ENCODE data around the gene SLIT3.

SLIT3 gene

DNA sequence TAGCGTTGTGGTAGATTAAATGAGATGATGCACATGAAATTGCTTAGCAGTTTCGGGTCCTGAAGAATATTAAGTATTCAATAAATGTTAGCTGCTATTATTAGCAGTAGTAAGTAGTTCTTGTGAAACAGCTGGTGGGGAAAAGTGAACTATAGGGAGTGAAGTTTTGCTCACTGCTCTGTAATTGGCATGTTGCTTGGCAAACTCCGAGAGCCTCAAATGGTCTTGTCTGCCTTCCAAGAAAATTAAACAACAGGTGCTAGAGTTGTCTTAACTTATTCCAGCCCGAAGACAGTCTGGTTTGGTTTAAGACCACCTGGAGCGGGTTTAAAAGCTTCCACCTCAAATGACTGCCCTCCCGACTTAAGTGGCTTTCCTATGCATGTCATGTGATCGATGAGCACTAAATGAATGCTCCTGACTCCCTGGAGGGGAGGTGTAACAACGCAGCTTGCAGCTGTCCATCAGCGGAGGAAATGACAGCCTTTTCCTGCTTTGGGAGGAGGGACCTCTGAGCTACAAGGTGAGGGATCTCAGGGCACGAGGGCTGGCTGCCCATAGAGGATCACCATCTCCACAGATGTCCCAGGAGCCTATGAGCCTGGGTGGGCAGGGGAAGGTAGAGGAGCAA, 518.9 kb downstream of the SLIT3 start:
- DNase-seq, result no peak

DNA sequence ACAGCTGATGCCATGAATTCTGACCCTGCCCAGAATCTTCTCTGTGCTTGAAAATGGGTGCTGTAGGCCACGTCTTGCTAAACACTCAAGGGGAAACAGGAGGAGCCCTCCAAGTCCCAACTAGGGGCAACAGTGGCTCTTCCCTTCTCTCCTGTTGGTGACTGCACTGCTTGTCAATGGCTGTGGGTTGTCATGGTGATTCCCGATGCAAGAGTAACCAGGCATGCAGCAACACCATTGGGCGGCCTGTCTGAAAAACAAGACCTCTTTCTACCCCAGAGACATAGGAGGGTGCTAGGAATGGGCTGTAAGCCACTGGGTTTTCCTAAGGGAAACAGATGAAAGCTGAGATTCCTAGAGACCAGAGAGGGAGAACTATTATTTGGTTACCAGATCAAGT, 520.1 kb downstream of the SLIT3 start:
- DNase-seq, result no peak

DNA sequence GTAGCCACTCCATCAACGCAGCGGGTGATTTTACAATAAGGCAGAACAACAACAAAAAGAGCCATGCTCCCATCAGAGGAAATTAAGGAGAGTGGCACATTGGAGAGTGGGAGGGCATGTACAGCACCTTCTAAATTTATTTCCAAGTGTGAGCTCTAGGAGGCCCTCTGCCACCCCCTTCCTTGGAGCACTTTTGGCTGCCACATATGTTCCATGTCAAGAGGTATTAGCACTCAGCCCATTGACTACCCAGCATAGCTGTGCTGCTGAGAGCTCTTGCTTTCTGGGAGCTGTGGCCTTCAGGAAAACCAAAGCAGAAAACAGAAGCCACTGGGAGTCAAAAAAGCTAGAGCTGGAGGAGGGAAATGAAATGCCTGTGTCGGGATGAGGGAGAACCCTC, 521.6 kb downstream of the SLIT3 start:
- DNase-seq, result no peak

DNA sequence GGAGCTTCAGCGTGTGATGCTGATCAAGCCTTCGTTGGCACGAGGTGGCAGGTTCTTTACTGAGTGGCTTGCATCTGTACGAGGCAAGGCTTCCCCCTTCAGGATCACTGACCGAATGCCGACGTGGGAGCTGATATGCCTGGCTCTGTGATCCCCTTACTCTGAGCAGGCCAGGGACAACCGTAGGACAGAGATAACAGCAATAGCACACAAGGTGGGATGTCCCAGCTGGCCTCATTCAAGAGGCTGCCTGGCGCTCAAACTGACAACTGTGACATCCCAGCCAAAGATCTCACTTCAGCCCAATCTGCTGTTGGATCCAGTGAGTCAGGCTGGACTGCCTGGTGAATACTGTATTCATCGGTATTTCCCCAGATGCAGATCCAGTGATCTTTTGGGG, 522.4 kb downstream of the SLIT3 start:
- no peak for DNase-seq

DNA sequence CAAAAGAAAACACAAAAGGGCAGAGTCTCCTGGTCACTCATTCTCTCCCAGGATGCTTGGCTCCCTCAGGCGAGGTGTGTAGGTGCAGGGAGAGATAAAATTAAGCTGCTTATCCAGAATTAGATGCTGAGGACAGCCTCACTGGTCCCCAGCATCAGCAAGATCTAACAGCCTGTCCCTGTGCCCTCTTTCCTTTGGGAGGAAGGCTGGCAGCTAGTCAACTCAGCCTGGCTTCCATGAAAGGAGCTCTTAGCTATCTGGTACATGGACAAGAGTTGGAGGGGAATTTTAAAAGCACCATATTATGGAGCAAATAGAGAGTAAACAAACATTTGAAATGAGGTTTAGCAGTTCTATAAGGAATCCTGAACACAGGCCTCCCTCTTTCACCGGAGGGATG, 523.3 kb downstream of the SLIT3 start:
- no peak for DNase-seq

DNA sequence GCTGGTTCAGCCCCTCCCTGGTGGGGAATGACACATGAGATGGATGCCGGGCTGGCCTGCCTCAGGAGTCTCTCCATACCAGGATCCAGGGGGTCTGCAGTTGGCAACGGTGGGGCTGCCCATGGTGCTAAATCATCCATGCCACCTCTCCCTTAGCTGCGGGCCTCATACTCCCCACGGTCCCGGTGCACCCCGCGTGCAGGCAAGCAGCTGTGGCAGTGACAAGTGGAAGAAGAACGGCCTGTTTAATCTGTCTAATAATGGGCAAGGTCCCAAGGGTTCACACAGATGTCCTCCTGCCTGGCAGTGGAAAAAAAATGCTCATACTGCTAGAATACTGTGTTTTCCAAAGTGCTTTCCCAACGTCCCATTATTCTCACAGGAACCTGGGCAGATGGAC, 524.9 kb downstream of the SLIT3 start:
- no peak for DNase-seq

DNA sequence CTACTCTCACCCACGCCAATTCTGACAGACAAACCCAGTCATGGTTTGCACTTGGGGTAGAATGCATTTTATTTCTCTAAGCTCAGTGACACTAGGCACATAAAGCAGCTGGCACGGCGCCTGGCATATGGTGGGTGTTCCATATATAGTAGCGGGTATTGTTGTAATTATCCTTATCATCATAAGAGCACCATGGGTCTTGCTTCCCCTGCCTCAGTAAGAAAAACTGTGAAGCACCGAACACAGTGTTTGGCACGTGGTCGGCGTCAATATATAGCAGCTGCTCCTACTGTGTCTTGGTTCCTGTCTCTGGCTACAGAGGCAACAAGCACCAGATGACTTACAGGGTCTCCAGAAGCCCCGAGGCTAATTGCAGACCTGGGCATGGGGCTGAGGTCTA, 527.7 kb downstream of the SLIT3 start:
- DNase-seq, result no peak

DNA sequence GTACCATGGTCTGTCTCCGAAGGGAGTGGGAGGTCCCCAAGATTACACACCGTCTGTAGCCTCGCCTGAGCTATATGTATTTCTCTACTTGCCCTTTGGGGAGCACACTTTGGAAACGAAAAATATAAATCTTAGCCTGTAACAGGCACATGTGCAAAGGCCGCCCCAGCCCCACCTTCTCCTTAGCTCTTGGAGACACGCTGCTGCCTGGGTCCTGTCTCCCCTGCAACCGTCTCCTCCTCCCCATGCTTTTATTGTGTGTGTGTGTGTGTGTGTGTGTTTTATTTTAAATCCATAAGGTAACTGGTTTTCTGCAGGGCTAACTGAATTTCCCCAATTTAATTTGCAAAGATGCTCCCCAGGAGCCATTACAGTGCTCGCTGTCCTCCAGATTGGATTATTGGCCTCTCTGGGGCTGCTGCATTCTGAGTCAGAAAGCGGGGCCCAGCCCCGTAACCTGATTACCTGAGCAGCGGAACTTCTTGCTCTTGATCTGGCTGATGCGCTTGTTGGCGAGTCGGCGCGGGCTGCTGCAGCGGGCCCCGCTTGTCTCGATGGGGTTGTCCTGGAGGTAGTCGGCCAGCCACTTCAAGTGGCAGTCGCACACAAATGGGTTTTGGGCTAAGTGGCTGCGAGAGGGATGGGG, 528.5 kb downstream of the SLIT3 start:
- no peak for DNase-seq

DNA sequence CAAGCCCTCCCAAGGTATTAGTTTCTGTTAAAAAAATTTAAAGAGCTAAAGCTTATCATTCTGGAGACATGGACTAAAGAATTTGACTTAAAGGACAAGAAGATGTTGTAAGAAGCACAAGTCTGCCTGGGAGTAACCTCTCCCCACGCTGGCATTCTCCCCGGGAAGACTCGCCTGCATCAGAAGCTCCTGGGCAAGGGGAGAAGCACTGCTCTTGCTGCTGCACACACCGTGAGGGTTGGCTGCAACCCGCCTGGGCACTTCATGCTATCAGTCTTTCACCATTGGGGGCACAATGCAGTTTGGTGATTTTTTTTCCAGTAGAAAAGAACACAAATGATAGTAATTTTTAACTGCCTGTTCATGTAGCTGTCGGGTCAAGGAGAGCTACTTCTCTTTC, 529.3 kb downstream of the SLIT3 start:
- DNase-seq, result no peak

DNA sequence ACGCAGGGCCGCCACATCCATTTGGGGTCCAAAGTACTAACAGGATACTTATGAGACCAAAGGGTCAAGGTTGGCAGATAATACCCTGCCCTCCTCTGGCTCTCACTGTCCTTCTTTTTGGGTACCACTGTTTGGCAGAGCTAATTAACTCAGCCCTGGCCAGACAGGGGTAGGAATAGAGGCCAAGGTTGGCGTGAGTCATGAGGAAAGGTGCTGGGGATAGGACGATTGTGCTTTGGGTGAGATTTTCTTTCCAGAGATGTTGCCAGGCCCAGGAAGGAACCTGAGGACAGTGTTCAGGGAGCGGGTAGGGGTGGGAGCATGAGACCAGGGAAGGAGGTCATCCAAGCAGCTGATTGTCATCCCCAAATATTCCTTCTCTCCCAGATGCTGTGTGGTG, 529.9 kb downstream of the SLIT3 start:
- no peak for DNase-seq

DNA sequence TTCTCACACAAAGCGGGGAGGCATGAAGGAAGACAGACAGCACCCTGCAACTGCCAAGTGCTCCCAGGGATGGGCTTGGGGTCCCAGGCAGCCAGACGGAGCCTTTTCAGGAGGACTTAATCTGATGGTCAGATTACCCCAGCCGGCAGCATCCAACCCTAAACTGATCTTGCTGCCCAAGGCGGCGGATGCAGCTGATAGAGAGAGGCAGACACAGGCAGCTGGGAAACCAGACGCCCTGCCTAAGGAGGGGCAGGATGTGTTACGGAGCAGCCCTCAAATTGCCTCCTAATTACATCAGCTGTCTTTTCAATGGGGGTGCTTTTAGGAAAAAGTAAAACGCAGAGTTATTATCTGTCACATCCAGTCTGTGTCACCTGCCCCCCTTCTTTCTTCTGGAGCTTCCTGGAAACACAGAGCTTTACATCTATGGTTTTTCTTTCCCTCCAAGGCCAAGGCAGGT, 530.9 kb downstream of the SLIT3 start:
- DNase-seq, result no peak

DNA sequence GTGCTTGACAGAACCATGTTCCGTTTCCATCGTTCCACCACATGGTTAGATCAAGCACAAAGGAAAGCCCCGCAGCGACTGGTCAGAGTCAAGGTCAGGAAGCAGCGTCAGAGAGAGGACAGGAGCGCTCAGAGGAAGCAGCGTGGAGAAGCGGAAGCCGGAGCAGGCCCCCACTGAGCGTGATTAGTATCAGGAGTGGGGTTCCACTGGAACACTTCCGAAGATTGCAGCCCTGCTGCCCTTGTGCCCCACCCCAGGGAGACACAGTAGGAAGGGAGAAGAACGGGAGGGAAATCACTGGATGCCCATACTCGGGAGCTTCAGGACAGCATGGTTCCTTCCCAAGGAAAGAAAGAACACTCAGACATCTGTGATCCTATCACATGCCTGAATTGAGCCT, 532.8 kb downstream of the SLIT3 start:
- DNase-seq, result no peak

DNA sequence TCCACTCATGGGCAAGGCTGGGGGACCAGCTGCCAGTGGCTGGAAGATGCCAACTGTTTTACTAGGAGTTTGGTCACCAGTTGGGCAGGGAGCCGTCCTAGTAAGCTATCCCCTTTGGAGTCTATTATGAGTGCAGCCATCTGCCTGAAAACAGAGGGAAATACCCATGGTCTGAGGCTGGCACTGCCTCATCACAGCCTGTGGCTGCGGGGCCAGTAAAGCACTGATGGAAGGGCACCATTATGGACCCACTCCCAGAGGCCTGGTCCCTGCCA, 534.6 kb downstream of the SLIT3 start:
- no peak for DNase-seq

DNA sequence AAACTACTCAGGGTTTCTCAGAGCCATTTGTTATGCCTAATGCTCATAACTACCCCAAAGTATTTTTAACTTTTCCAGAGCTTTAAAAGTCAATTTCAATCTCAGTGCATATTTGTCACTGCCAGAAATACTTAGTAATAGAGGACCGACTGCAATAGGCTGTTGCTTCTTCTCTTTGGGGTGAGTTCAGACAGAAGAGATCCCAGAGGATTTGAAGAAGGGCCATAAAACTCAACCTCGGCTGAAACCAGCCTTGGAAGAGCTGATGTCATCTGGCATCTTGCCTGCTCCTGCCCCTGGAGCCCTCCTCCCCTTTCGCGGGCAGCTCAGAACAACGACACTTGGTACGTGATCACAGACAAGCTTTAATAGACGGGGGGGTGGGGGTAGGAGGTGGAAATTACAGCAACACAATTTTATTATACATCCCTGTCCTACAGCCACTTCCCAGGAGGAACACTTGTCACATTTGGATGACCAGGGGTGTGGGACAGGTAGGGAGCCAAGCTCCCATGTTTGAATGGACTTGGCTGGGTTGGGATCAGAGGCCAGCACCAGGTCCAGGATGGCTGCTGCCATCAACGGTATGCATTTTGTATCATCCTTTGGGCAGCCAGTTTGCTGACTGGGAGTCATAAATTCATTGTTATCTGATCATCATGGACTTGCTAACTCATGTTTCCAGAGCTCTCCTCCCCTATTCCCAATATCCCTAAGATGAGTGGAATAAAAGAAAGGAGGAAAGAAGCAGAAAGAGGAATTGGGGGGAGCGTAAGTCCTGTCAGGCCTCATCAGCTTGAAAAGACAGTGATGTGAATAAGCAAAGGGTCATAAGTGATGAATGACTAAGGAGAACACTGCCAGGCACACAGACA, 535.2 kb downstream of the SLIT3 start:
- no peak for DNase-seq

DNA sequence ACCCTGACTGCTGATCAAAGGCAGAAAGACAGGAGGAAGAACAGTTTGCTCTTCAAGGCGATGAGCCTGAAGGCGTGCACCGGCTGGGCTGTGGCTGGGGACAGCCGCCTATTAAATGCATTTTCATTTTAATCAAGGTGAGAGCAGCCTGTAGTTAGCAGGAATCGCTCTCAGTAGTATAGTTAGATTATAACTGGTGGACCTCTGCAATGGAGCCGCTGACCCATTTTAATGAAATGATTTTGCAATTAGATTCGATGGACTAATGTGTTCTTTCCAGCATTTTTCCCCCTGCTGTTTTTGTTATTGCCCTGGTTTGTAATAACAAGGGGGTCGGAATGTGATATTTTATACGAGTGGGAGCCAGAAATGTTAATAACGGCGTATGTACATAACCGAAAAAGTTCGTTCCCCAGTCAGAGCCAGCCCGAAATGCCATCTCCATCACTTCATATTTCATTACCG, 535.8 kb downstream of the SLIT3 start:
- DNase-seq, result no peak

DNA sequence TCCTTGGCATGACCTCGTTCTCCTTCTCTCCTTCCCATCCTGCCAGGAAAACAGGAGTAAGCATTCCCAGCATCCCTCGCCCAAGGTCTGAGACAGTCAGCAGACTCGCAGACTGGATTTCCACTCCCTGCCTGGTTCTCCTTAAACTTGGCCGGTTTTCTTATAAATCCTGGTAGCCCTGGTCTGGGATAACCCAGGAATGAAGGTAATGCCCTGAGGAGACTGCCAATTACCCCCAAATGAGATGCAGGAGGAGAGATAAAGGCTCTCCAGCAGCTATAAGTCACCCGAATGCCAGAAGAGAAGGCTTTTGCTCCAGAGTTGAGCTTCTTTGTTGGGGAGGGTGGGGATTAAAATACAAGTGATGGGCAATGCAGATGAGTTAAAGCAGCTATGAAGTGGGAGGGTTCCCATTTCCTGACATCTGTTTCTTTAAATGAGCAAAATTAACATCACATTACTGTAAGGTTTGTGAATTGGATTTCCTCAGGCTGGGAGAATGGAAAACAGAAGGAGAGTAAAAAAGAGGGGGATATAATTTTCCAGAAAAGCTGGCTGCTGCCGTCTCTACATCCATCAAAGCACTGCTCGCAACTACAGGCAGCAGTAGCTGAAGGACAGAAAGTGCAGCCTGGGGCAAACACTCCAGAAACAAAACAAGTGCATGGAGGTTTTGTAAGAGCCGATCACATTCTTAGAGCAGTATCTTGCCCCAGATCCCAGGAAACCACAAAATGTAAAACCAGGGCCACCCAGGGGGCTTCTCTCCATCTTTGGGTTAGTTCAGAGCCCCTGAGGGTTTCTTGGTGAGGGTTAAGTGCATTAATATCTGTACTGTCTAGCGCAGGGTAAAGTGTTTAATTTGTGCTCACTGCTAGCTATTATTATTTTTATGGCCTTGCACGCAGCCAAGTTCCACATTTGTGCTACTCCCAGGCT, 544.2 kb downstream of the SLIT3 start:
- no peak for DNase-seq

DNA sequence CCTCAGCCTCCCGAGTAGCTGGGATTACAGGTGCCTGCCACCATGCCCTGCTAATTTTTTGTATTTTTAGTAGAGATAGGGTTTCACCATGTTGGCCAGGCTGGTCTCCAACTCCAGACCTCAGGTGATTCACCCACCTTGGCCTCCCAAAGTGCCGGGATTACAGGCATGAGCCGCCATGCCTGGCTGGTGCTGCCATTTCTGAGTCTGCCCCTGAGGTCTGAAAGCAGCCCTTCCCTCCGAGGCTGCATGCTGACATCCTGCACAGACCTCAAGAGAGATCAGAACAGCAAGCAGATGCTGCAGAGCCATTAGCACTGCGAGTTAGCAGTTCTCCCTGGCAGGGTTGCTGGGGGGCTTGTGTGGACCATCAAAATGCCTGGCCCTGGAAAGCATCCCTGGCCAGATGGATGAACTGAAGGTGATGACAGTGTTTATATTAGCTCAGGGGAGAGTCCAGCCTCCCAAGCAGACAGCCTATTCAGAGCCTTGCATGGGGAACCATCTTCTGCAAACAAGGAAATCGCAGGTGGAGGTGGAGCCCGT, 545.3 kb downstream of the SLIT3 start:
- DNase-seq, result no peak

DNA sequence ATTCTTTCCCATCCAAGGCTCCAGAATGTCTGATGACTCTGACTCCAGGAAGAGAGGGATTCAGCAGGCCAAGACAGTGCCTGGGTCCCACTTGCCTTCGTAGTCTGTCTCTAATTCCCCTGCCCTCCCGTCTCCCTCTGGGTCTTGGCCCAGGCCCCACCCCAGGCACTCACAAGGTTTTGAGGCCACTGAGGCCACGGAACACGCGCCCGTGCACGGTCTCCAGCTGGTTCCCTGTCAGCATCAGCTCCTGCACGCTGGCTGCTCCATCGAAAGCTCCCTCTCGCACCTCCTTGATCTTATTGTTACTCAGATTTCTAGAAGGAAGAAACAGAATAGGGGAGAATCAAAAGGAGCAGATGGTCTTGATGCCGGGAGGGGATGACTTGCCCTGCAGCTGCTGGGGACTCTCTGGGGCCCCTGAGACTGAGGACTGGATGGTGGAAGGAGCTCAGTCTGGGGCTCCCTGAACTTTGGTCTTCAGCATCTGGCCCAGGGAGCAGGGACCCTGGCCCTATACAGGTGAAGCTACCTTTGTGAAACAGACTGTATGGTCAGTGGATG, 547.2 kb downstream of the SLIT3 start:
- no peak for DNase-seq

DNA sequence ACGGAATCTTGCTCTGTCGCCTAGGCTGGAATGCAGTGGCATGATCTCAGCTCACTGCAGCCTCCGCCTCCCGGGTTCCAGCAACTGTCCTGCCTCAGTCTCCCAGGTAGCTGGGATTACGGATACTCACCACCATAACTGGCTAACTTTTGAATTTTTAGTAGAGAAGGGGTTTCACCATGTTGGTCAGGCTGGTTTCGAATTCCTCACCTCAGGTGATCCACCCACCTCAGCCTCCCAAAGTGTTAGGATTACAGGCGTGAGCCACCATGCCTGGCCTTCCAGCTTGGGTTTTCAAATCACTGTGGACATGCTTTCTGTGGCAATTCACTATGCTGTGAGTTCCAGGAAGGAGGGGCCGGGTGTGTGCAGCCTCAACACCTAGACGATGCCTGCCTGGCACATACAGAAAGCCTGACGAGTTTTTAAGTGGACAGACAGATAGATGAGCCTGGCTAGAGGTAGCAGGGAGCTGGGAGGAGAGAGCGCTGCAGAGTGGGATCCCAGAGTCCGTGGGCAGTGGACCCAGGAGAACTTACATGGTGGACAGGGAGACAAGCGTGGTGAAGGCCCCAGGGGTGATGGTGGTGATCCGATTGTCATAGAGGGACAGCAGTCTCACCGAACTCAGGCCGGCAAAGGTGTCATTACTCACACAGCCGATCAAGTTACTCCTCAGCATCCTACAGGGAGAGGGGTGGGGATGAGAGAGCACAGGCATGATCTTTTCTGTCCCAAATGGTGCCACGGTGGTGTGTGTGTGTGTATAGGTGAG, 548.3 kb downstream of the SLIT3 start:
- DNase-seq, result no peak

DNA sequence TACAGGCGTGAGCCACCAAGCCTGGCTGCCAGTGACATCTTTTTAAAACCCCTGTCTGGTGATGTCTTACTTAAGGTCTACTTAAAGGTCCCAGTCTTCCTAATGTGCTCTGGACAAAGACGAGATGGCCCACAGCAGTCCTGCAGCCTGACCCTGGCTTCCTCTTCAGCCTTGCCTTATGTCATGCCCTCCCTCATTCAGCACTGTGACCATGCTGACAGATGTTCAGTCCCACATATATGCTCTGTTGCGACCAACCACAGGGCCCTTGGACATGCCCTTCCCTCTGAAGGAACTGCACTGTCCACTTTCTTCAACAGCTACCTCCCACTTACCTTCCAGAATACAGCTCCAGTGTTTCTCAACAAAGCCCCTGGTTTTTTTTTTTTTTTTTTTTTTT, 548.9 kb downstream of the SLIT3 start:
- DNase-seq, result no peak

DNA sequence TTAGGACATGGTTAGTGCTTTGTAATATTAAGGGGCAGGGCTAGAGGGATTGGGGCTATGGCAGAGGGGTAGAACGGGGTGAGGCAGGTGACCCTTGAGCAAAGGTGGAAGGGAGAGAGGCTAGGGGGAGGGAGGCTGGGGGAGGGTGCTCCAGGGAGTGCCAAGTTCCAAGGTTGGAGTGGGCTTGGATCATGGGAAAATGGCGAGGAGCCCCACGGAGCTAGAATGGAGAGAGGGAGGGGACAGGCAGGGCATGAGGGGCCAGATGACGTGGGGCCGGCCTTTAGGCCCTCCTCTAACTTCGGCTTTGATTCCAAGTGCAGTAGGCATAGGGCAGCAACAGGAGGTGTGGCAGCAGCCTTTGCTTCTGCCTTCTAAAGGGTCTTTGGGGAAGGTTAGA, 550.0 kb downstream of the SLIT3 start:
- DNase-seq, result no peak

Measured in stimulated activated CD4-positive, alpha-beta T cell treated with anti-CD3 and anti-CD28 coated beads, Interleukin-15, amount 100 ng/mL, for 24 hours (primary cell).